IPS DF 6.9 (cell line): ENCODE results near the gene THPO.

Experiments used
- DNase-seq: peaks from one replicate; pipeline ENCODE4 v3.0.0-alpha.2; 2013; ENCODE audit warnings: low read depth, low spot score
- H3K27ac ChIP-seq: one replicate; pipeline ENCODE4 v1.5.1; 2013; ENCODE audit warnings: low read length, control low read depth
- H3K27me3 ChIP-seq: 2 replicates; pipeline ENCODE4 v1.6.1; 2013; ENCODE audit warnings: mild to moderate bottlenecking, low read length; ENCODE audit not compliant: control insufficient read depth, insufficient read depth
- H3K36me3 ChIP-seq: 2 replicates; pipeline ENCODE4 v1.6.1; 2013; ENCODE audit warnings: low read length; ENCODE audit not compliant: control insufficient read depth, insufficient read depth
- H3K4me1 ChIP-seq: 2 replicates; pipeline ENCODE4 v1.6.1; 2013; ENCODE audit warnings: low read length; ENCODE audit not compliant: control insufficient read depth, insufficient read depth
- H3K4me3 ChIP-seq: 2 replicates; pipeline ENCODE4 v1.5.1; 2013; ENCODE audit warnings: mild to moderate bottlenecking, low read length
- H3K9me3 ChIP-seq: 2 replicates; pipeline ENCODE4 v1.6.1; 2013; ENCODE audit warnings: low read length, inconsistent platforms; ENCODE audit not compliant: control insufficient read depth, insufficient read depth
- WGBS: extraction: QIAGEN DNeasy Blood & Tissue Kit; methylation state at CpG from one replicate; pipeline ENCODE4 v1.1.7; 2013; ENCODE audit warnings: mixed read lengths, missing lambda C conversion rate; ENCODE audit not compliant: insufficient read length, insufficient coverage; 5-methylcytosine and 5-hydroxymethylcytosine counted together

Gene THPO

GRCh38 chr3:184357248-184358123 lies 20.5 kb downstream of the THPO start:
- WGBS: no CpG with 5 or more reads among the region's 24 CpGs
- Histone ChIP-seq H3K4me3 (no peak overlapping the region), H3K9me3 (no peaks in the 10 kb centered on the region), H3K36me3 (peaks cover 21% of the 10 kb centered on the region), H3K27ac (no peak overlapping the region), H3K4me1 (peaks cover 7% of the 10 kb centered on the region; the same call in 1 of the 2 replicates), H3K27me3 (no peaks in the 10 kb centered on the region)
- no peak for DNase-seq

- WGBS: no CpG with 5 or more reads among the region's 18 CpGs
- Histone ChIP-seq H3K27me3 (no peaks in the 10 kb centered on the region), H3K4me3 (no peak overlapping the region), H3K36me3 (peaks cover 21% of the 10 kb centered on the region), H3K4me1 (peaks cover 7% of the 10 kb centered on the region; the same call in 1 of the 2 replicates), H3K27ac (no peak overlapping the region), H3K9me3 (no peaks in the 10 kb centered on the region)
- DNase-seq: no peak
Measured at GRCh38 chr3:184355261-184356040, 22.6 kb downstream of the THPO start.

GRCh38 chr3:184354754-184355153 lies 23.3 kb downstream of the THPO start:
- Histone ChIP-seq H3K4me3 (no peak overlapping the region), H3K4me1 (peaks cover 3% of the 10 kb centered on the region; the same call in 1 of the 2 replicates), H3K36me3 (peaks cover 21% of the 10 kb centered on the region), H3K9me3 (no peaks in the 10 kb centered on the region), H3K27ac (no peak overlapping the region), H3K27me3 (no peaks in the 10 kb centered on the region)
- WGBS: no CpG with 5 or more reads among the region's 8 CpGs
- DNase-seq: no peak

GRCh38 chr3:184354121-184354728 lies 23.8 kb downstream of the THPO start:
- Histone ChIP-seq H3K27me3 (no peaks in the 10 kb centered on the region), H3K9me3 (no peaks in the 10 kb centered on the region), H3K27ac (no peak overlapping the region), H3K4me1 (no peaks in the 10 kb centered on the region), H3K36me3 (peaks cover 21% of the 10 kb centered on the region), H3K4me3 (no peak overlapping the region)
- WGBS: no CpG with 5 or more reads among the region's 18 CpGs
- DNase-seq: no peak

- no CpG with 5 or more reads among the region's 11 CpGs for WGBS
- H3K27me3 ChIP-seq: no peaks in the 10 kb centered on the region
- peaks cover 21% of the 10 kb centered on the region for H3K36me3 ChIP-seq
- H3K4me3 ChIP-seq: no peak overlapping the region
- no peaks in the 10 kb centered on the region for H3K4me1 ChIP-seq
- DNase-seq: no peak
- no peaks in the 10 kb centered on the region for H3K9me3 ChIP-seq
- H3K27ac ChIP-seq: no peak overlapping the region
Measured at GRCh38 chr3:184353546-184353941, 24.5 kb downstream of the THPO start.

- WGBS: no CpG with 5 or more reads among the region's 11 CpGs
- Histone ChIP-seq H3K4me3 (no peak overlapping the region), H3K27ac (no peak overlapping the region), H3K36me3 (peaks cover 19% of the 10 kb centered on the region), H3K4me1 (no peaks in the 10 kb centered on the region), H3K9me3 (no peaks in the 10 kb centered on the region), H3K27me3 (no peaks in the 10 kb centered on the region)
- DNase-seq: no peak
Measured at GRCh38 chr3:184352897-184353545, 25.0 kb downstream of the THPO start.

- Histone ChIP-seq H3K27ac (no peak overlapping the region), H3K4me3 (no peak overlapping the region), H3K36me3 (peaks cover 12% of the 10 kb centered on the region), H3K4me1 (no peaks in the 10 kb centered on the region), H3K27me3 (no peaks in the 10 kb centered on the region), H3K9me3 (no peaks in the 10 kb centered on the region)
- no peak for DNase-seq
- no CpG with 5 or more reads among the region's 15 CpGs for WGBS
Measured at GRCh38 chr3:184352149-184352785, 25.7 kb downstream of the THPO start.

- Histone ChIP-seq H3K4me3 (no peak overlapping the region), H3K27me3 (no peaks in the 10 kb centered on the region), H3K9me3 (no peaks in the 10 kb centered on the region), H3K27ac (no peak overlapping the region), H3K36me3 (peaks cover 10% of the 10 kb centered on the region; the same call in 1 of the 2 replicates), H3K4me1 (no peaks in the 10 kb centered on the region)
- no CpG with 5 or more reads among the region's 9 CpGs for WGBS
- no peak for DNase-seq
Measured at GRCh38 chr3:184351511-184352148, 26.4 kb downstream of the THPO start.

GRCh38 chr3:184350618-184351017 lies 27.4 kb downstream of the THPO start:
- H3K27me3 ChIP-seq: no peaks in the 10 kb centered on the region
- no peak overlapping the region for H3K27ac ChIP-seq
- DNase-seq: no peak
- no peaks in the 10 kb centered on the region for H3K9me3 ChIP-seq
- H3K4me3 ChIP-seq: no peak overlapping the region
- no CpG with 5 or more reads among the region's 6 CpGs for whole genome bisulfite sequencing
- no peaks in the 10 kb centered on the region for H3K4me1 ChIP-seq
- peaks cover 10% of the 10 kb centered on the region; the same call in 1 of the 2 replicates for H3K36me3 ChIP-seq
